Germinal center (tissue), 1 donor: ENCODE results near the gene DNAH6.
A peak's percentile ranks its signal among the peaks of the same experiment; 100 is the strongest.

Experiments used
- DNase-seq: peaks from one replicate; pipeline ENCODE4 v3.0.0; 2012; ENCODE audit warnings: mixed read lengths, low spot score

DNAH6 gene

DNA sequence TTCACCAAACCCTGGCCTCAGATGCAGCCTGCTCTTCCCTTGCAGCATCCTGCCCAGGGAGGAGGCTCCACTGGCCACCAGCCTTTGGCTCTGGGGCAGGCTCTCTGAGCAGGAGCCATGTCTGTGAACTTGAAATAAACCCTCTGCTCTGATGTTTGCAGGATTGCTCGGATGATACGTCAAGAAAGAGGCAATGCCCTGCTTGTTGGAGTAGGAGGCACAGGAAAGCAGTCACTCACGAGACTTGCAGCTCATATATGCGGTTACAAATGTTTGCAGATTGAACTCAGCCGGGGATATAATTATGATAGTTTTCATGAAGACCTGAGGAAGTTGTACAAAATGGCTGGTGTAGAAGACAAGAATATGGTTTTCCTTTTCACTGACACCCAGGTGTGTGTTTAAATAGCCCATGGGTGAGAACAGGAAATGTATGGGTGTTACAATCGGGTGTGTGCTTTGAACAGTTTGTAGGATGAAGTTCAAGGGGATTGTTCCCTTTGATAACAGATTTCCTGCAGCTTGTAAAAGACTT is 177.9 kb downstream of the DNAH6 start:
- DNase-seq, result no peak

DNA sequence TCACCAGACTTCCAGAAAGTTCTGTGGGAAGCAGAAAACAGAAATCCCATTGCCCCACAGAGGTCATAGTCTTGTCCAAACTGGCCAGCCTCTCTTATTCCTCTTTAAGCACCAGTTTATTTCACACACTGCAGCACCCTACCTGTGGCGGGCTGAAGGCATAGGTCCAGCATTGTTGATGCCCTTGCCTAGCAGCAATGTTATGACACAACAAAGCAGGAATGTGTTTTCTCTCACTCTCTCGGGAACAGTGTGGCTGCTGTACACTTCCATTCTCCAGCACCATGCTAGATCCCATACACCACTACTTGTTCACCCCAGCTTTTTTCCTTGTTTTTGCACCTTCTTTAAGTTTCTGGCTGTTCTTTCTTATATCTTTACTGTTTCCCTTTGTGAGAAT is 181.6 kb downstream of the DNAH6 start:
- DNase-seq, result no peak

DNA sequence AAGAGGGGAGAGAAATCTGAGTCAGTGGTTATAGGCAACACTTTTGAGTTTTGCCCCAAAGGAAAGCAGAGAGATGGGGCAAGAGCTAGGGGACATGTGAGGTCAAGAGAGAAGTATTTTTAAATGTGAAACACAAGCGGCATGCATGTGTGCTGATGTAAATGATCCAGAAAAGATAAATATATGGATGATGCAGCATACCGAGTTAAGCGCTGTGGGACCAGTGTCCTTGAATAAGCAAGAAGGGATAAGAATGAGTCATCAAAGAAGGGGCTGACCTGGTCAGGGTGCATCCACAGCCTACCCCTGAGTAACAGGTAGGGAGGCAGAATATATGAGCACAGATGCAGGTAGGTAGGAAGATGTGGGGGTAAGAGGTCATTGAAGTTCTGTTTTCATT is 183.7 kb downstream of the DNAH6 start:
- DNase-seq, result no peak

DNA sequence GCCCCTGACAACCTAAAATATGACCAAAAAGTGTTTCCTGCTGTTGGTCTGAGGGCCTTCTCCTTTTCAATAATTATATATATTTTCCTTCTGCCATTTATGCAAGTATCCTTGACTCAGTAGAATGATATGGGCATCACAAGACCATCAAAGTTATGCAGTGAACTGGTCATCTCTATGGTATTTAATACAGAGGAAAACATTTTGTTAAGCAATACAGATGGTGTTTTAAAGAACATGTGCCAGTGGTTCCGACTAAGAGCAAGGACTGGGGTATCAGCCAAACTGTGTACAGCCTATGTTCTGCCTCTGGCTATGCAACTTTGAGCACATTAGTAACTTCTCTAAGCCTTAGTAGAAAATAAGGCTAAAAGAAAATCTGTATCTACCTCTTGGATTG is 185.6 kb downstream of the DNAH6 start:
- no peak for DNase-seq

DNA sequence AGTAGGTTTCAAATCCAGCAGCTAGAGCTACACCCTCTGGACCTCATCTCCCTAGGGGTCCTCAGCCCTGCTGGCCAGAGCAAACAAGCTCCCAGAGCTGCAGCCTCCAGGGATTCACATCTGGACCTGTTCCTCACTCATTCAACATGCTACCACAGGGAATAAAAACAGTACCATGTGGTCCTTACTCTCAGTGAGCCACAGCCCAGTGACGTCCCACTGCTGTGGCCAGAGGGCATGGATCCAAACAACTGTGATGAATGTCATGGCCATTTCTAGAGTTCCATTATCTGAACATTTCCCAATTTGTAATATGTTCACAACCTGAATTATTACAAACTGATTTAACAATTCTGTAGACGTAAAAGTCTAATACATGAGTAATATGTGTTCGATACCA is 186.6 kb downstream of the DNAH6 start:
- DNase-seq, result no peak

DNA sequence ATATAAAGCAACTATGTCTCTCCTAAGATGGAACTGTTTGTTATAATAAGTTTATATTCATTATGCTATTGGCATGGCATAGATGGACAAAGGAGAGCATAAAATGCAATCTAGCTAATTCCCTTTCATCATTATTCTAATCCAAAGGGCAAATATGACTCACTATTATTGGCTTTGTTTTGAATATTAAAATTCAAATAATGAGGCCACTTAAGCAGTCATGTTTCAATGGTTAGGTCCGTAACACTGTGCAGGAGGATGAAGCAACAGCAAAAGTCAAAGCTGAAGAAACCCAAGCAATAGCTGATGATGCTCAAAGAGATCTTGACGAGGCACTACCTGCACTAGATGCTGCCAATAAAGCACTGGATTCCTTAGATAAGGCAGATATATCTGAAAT is 187.5 kb downstream of the DNAH6 start:
- DNase-seq, result no peak

DNA sequence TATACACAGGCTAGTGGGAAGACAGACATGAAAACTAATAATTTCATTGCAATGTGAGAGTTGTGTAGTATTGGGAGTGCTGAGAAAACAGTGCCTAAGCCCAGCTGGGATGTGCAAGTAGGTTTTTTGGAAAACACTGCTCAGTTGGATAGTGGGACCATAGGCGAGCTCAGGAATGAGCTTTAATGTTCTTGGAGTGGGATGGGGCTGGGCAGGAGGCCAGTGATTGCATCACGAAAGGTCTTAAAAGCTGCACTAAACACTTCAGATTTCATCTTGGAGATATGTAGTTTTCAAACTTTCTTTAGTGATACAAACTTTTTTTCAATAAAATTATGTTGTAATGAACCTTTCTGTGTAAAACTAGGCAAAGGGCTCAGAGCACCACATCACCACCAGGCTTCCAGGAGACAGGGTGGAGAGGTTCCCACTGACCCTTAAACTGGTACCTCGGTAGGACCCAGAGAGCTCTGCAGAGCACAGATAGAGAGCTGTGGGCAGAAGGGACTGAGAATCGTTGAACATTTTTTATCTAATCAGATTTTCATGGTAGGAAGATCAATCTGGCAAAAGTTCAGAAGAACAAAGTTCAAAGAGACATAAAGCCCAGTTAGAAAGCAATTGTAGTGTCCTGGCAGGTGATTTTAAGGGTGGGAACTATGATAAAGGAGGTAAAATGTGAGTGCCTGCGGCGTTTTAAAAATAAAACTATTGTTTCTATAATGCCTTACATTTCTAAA is 188.4 kb downstream of the DNAH6 start:
- no peak for DNase-seq

DNA sequence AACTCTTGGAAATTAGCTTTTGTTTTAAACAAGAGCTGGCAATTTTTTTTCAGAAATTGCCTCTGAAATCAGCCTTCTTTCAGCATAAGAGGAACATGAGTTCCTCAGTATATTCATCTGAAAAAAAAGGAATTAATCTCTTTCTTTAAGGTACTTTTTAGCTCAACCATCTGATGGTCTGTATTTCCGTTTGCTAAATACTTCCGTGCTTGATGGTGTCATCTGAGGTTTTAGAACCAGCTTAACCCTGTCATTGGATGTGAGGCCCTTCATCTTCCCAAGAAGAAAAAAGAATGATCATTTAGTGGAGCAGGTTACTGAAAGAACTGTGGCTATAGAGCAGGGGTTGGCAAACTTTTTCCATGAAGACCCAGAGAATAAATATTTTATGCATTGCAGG is 189.6 kb downstream of the DNAH6 start:
- DNase-seq, result no peak

DNA sequence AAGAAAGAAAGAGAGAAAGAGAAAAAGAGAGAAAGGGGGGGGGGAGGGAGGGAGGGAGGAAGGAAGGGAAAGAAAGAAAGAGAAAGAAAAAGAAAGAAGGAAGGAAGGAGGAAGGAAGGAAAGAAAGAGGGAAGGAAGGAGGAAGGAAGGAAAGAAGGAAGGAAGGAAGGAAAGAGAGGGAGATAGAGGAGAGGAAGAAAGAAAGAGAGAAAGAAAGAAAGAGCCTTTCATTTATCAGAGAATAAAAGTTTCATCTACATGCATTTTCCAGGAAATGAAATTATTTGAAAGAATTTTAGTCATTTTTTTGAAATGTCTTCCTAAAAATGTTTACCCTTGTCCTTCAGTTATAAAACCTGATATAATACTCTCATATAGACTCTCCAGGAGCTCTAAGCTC is 192.1 kb downstream of the DNAH6 start:
- DNase-seq, result no peak

DNA sequence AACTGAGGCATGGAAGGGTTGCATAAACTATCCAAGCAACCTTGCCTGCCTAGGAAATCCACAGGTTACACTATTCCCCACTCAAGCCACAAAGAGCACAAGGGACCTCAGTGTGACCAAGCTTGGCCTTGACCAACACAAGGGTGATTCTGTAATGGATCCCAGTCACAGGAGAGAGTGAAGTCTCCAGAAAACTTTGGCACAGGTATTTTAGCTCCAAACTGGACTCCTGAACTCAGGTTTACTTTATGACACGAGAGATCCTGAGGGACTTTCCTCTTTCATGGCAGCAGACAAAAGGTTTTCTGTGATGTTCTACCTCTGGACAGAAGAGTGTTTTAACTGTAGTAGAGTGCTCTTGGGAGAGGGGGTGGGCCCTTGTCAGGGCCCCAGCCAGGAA is 195.4 kb downstream of the DNAH6 start:
- no peak for DNase-seq

DNA sequence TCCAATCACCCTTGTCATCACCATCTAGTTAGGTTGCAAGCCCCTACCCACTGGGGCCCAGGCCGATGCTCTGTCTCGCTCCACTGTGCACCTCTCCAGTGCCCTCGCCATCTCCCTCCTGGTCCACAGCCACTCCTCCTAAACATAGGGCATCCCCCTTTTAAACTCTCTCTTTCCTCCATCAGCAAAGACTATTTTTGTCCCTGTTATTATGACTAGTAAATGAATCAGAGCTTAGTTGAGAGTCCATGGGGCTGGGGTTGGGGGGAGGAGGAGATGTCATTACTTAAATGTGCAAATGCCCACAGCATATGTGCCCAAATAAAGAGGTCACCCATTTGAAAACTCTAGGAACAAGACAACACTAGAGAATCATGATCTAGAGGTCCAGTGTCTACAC is 197.1 kb downstream of the DNAH6 start:
- DNase-seq, result no peak

DNA sequence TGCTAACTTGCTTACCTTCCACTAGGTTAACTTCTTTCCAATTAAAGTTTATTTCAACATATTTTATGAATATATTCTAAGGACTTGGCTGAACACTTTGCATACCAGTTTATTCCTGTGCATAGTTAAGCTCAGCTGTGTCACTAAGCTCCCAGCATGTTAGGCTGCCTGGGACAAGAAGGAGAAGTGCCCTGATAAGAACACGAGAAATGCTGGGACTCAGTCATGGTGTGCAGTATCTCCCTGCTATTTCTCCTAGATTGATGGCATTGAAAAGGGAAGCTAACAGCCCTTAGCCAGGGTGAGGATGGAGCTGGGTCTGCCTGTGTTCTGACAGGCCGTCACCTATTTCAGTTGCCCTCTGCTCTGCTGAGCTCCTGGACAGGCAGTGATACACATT is 200.3 kb downstream of the DNAH6 start:
- DNase-seq, result no peak

DNA sequence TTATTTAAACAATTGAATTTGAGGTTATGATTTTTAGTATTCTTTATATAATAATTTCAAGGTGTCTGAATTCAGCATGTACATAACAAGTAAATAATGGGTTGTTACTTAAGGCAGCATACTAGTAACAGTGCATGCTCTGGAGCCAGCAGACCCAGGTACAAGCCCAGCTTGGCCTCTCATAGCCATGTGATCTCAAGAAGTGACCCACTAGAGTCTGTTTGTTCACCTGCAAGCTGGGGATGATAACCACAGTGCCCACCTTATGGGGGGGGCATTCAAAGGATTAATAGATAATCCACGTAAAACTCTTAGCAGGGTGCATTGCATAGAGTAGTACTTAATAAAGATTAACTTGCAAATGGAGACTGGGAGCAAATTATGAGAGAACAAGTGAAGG is 201.0 kb downstream of the DNAH6 start:
- no peak for DNase-seq

DNA sequence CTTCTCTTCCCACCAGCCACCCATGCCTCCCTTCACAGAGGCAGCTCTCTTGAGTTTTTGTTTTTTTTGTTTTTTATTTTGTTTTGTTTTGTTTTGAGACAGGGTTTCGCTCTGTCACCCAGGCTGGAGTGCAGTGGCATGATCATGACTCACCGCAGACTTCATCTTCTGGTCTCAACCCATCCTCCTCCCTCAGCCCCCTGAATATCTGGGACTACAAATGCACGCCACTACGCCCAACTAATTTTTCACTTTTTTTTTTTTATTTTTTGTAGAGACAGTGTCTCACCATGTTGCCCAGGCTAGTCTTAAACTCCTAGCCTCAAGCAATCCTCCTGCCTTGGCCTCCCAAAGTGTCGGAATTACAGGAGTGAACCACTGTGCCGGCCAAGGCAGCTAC is 203.1 kb downstream of the DNAH6 start:
- no peak for DNase-seq

DNA sequence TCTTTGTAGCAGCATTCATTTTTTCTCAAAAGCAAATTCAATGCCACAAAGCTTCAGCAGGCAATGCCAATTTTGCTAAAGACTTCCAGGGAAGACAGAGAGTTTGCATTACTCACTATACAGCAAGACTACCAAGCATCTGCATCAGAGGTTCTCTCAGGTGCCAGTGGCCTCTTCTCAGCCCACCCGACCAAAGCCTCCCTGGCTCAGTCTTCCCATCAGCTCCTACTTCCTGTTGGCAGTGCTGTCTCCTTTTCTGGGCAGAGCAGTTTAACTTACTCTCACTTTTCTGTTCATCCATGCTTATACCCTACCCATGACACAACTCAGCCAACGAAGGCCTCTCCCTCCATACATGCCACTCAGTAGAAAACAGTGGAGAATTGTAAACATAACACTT is 207.5 kb downstream of the DNAH6 start:
- DNase-seq, result no peak

DNA sequence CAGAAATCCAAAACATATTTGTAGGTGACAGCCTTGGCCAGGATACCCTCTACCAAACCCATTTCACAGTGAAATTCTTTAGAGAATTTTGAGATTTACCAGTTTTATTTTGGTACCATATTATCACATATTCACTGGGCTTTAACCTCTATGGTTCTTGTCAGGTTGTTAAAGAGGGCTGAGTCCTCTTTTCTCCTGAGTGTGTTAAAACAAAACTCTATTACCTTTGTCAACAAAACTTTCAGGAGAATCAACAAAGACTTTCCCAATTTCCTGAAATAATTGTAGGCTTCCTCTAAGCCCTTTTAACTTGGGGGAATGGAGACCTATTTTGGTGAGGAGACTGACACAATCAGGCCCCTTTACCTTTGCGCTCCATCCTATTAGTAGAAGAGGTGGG is 209.4 kb downstream of the DNAH6 start:
- DNase-seq, result no peak

DNA sequence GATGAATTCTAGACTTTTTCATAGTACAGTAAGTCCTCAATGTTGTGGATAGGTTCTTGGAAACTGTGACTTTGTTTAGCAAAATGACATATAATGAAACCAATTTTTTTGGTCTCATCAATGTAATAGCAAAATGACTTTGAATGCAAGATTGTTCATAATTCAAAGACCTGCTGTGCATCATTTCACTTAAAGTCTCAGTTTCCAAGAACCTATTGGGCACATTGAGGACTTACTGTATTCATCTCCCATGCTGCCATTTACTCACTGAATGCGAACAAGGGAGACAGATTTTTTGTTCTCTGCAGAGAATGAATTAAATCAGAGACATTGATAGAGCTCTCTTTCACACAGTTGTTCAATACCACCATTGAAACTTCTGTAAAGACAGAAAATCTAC is 211.0 kb downstream of the DNAH6 start:
- DNase-seq, result no peak

DNA sequence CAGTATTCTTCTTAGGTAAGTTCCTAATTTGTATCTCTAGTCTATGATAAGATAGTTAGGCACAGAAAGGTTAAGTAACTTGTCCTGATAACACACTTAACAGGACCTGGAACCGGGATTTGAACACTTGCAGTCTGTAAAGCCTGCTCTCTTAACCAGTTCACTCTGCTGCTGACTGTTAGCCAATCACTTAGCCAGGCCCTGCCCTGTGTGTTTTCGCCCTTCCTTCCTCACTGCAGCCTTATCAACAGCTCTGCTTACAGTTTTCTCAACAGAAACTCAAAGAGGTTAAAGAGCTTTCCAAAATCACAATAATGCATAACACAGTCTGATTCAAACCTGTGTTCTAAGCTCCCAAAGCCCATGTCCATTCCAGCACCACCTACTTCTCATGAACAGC is 212.9 kb downstream of the DNAH6 start:
- DNase-seq, result no peak

DNA sequence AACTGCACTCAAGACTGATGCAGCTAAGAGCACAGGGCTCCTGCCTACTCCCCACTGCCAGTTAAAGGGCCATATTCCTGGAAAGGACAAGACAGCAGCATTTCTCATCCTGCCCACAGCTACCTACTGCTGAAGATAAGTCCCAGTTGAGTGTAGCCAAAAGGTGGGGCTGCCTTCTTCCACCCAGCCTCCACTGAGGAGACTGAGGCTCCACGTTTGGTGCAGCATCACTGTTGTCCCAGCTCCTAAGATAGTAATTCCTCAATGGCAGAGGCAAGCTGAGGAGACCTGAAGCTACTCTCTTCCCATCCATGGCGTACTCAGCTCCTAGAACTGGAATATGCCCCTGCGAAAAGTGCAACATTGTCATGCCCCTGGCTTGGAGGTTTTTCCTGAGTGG is 214.9 kb downstream of the DNAH6 start:
- no peak for DNase-seq

DNA sequence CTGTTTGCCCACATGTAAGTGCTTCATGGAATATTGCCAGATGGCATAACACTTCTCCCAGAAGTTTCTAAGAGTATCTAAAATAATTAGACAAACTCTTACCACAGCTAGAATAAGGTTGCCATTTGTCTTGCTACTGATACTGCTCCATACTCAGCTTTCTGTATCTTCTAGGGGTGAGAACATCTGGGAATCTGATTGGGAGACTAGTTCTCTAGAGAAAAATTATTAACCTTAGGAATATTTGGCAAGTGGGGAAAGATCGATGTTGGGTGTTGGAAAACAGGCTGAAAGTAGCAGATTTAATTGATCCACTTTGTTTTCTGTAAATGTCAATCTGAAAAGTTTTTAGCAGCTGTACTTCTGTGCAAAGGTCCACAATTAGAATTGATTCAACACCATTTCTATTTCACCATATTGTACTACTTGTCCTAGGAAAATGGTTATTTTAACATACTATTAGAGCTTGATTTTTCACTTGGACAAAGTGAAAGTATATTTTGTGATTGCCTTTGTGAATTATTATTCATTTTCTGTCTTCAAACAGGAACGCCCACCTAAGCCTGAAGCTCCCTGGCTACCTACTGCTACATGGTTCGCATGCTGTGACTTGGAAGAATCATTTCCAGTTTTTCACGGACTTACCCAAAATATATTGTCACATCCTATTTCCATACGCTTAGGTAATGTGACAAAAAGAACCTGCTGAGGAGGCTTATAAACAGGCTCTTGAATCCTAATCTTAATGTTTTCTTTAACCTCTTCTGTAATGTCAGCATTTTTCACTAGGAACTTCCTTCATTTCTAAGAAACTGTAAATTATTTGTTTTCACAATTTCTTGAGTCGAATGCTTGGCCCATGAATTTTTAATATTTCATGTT is 216.8 kb downstream of the DNAH6 start:
- DNase-seq, result no peak

DNA sequence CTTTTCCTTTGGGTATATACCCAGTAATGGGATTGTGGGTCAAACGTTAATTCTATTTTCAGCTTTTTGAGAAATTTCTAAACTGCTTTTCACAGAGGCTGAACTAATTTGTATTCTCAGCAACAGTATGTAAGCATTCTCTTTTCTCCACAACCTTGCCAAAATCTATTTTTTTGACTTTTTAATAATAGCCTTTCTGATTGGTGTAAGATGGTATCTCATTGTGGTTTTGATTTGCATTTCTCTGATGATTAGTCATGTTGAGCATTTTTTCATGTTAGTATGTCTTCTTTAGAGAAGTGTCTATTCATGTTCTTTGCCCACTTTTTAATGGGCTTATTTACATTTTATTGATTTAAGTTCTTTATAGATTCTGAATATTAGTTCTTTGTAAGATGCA is 219.1 kb downstream of the DNAH6 start:
- DNase-seq, result no peak

DNA sequence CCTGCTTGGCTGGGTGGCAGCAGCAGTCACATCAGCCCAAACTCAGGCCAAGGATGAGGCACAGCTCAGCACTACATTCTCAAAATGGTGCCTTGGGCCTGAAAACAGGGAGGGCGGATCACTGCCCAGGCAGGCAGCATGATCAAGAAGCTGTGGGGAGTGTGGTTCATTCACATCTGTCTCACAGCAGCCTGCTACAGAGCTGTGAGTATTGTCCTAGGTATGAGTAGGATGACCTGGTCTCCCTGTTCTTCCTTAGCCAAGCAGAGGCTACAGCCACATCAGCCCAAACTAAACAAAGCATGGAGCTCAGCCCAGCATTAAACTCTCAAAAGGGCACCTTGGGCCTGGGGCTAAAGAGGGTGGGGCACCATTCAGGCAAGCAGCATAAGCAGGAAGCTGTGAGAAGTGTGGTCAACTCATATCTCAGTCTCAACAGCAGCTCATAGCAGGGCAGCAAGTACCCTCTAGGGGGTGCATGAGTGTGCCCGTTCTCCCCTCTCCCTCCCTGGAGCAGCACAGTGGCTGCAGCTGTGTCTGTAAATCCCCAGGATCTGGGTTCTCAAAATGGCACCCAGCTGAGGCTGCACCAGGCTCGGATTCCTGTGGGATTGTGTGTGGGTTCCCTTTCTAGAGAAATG is 225.0 kb downstream of the DNAH6 start:
- DNase-seq, result peak; percentile 17

DNA sequence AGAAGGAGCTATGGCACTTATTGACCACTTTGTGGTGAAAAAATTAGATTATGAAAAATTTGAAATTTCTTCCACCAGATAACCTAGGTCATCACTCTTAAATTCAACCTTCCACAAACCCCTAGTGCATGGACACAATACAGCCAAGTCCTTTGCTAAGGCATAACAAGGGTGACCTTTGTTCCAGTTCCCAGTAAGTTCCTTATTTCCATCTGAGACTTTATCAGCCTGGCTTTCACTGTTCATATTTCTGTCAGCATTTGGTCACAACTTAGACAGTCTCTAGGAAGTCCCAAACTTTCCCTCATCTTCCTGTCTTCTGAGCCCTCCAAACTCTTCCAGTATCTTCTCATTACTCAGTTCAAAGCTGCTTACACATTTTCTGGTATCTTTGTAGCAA is 232.0 kb downstream of the DNAH6 start:
- DNase-seq, result no peak
